Tibial nerve (tissue), 4 donors: ENCODE results near the gene PLCB1.

Source experiments
- EP300 ChIP-seq, 2 donors: sonication (generic); formaldehyde crosslinking; IDR thresholded peaks; one replicate each; pipeline ENCODE4 v1.6.1; 2017; ENCODE audit warnings: antibody characterized with exemption in 2 of 2, mild to moderate bottlenecking in 1 of 2
- POLR2A ChIP-seq, 2 donors: fragments of 450-650 bp; IDR thresholded peaks; one replicate each; pipeline ENCODE4 v1.6.1; 2017; ENCODE audit warnings: antibody characterized with exemption in 2 of 2, mild to moderate bottlenecking in 2 of 2, moderate library complexity in 2 of 2
- TF ChIP-seq, protein P1 (sequence below), 5 experiments: fragments of 200-600 bp in 3 of 5; fragments of 450-650 bp in 2 of 5; sonication (generic) in 3 of 5; IDR thresholded peaks; one replicate each; pipeline ENCODE4 v1.5.1; 2016 to 2019; ENCODE audit warnings: antibody characterized with exemption in 5 of 5, mild to moderate bottlenecking in 3 of 5, moderate library complexity in 2 of 5

DNA sequence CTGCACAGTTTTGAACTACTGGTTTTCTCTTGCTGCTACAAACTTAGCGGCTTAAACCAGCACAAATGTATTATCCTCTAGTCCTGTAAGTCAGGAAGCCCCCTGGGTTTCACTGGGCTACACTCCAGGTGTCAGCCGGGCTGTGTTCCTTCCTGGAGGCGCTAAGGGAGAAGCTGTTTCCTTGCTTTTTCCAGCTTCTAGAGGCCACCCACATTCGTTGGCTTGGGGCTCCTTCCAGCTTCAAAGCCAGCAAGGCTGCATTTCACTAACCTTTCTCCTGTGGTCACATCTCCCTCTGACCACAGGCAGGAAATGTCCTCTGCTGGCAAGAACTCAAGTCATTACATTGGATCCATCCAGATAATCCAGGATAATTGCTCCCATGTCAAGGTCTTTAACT, 586.2 kb downstream of the PLCB1 start:
- TF ChIP-seq, protein P1, sequence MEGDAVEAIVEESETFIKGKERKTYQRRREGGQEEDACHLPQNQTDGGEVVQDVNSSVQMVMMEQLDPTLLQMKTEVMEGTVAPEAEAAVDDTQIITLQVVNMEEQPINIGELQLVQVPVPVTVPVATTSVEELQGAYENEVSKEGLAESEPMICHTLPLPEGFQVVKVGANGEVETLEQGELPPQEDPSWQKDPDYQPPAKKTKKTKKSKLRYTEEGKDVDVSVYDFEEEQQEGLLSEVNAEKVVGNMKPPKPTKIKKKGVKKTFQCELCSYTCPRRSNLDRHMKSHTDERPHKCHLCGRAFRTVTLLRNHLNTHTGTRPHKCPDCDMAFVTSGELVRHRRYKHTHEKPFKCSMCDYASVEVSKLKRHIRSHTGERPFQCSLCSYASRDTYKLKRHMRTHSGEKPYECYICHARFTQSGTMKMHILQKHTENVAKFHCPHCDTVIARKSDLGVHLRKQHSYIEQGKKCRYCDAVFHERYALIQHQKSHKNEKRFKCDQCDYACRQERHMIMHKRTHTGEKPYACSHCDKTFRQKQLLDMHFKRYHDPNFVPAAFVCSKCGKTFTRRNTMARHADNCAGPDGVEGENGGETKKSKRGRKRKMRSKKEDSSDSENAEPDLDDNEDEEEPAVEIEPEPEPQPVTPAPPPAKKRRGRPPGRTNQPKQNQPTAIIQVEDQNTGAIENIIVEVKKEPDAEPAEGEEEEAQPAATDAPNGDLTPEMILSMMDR (IDR thresholded peaks at IDR 0.05), result no peak
- TF ChIP-seq EP300 (IDR thresholded peaks at IDR 0.05), result no peak
- TF ChIP-seq POLR2A (IDR thresholded peaks at IDR 0.05), result no peak
